ENCODE results near the gene TBX21.

The TBX21 gene

GRCh38 chr17:47714773-47715396 lies 18.2 kb upstream of the TBX21 start:
- DNase-seq = no peak

DNA sequence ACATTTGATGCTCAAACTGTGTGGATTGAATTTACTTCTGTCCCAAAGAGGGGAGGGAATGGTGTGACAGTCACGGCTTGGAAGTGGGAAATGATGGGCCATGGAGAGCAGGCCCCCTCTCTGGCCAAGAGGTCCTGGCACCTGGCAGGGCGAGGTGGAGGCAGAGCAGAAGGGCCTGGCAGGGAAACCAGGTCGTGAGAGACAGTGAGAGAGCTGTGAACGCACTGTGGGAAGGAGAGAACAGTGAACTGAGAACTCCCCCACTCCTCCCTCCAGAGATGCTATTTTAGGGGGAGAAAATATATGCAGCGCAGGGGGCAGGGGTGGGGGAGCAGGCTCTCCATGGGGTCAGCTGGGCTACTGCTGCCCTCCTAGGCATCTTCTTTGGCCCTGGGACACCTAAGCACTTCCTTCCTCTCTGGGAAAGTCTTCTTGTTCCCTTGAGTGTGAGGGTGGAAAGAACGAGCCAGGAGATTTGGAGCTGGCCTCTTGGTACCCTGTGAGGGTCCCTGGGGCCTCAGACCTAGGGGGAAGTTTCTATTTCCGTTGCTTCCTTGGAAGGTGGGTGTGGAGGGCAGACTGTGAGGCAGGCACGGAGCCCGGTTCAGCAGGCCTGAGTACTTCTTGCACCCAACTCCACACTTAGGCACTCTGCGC lies 17.2 kb upstream of the TBX21 start:
- DNase-seq = no peak

GRCh38 chr17:47716375-47716774 lies 16.7 kb upstream of the TBX21 start:
- DNase-seq = no peak

- DNase-seq = no peak
Observed at GRCh38 chr17:47717261-47717697, 15.8 kb upstream of the TBX21 start.

- DNase-seq = peak in 1 of 2 experiments; percentile 50
Observed at GRCh38 chr17:47717979-47718621, 14.9 kb upstream of the TBX21 start.

- DNase-seq = peak in 1 of 2 experiments; percentile 53
Observed at GRCh38 chr17:47718634-47719405, 14.2 kb upstream of the TBX21 start.

DNA sequence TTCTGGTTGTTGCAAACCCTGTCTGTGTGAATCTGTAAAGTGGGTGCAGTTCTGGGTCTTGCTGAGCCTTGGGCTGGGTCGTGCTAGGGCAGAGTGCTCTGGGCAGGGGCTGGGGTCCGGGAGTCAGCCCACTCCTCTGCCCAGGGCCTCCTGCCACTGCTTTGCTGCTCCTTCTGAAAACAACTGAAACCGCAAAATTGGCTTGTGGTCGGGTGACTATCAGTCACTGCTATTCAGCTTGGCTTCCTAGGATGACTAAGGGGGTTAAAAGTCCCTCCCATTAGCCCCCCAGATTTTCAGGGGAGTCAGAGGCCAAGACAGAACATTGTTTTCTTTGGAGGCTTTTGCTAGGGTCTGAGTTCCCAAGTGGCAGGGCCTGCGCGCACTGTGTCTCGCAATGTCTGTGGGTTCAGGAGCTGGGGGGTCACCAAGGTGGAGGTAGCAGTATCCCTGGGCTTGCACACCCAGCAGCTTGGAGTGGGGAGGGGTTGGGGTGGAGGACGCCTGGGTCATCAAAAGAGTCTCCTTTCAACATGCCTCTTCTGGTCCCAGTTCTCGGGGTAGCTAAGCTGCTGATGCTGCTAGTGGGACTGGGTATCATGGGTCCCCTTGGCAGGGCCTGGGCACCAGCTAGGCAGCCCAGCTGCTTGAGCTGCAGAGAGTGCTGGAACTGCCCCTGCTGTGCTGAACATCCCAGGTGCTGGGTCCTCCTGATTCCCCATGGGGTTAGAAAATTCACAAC lies 13.5 kb upstream of the TBX21 start:
- no peak for DNase-seq

- no peak for DNase-seq
Observed at GRCh38 chr17:47720196-47720595, 12.8 kb upstream of the TBX21 start.

- no peak for DNase-seq
Observed at GRCh38 chr17:47720754-47721533, 12.1 kb upstream of the TBX21 start.

GRCh38 chr17:47721725-47722124 lies 11.3 kb upstream of the TBX21 start:
- DNase-seq = no peak

DNA sequence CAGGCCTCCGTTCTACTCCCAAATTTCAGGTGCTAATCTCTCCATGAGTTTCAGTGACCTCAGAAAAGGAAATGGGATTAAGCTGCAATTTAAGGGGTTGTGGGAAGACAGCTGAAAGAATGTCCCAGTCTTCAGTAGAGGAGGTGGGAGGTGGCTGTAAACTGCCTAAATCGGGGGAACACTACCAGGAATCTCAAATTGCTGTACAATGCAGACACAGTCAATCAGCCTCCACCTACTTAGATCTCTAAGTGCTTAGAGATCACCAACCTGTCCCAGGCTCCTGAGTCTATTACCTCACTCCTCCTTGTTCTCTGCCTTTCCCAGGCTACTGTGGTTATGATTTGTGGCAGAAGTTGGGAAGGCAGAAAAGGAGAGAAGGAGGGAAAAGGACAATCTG lies 8.3 kb upstream of the TBX21 start:
- DNase-seq = no peak

- no peak for DNase-seq
Observed at GRCh38 chr17:47725446-47726111, 7.5 kb upstream of the TBX21 start.

- DNase-seq = no peak
Observed at GRCh38 chr17:47726796-47727703, 6.0 kb upstream of the TBX21 start.

GRCh38 chr17:47727704-47728036 lies 5.4 kb upstream of the TBX21 start:
- peak; percentile 32 to 68 for DNase-seq

- no peak for DNase-seq
Observed at GRCh38 chr17:47728214-47728877, 4.7 kb upstream of the TBX21 start.

GRCh38 chr17:47729476-47729875 lies 3.6 kb upstream of the TBX21 start:
- DNase-seq = no peak

- DNase-seq = no peak
Observed at GRCh38 chr17:47730681-47731080, 2.4 kb upstream of the TBX21 start.

DNA sequence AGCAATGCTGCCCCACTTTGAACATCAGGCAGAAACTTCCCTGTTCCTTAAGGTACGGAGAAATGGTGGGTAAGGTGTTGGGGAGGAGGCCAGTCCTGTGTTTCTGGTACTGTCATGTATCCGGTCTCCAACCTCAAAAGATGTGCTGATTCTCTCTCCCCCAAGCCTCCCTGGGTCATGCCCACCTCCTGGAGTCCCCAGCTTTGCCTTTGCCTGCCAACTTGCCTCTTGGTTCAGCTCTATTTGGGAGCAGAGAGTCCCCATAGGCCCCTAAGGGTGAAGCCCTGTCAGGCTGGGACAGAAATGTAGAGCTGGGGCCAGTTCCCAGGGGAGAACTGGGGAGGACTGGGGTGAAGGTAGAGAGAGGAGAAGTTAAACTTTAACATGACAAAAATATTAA lies 1.6 kb upstream of the TBX21 start:
- DNase-seq = no peak

- DNase-seq = no peak
Observed at GRCh38 chr17:47732399-47733046, 513 bp upstream of the TBX21 start.
